GM21528 (cell line): ENCODE results near the gene WNT7B.
"Not testable (repeated sequence)": the region's sequence is repeated elsewhere in the genome, so short reads cannot be mapped to it uniquely, and the experiment has no call there.

Source experiments
- ATAC-seq: cut with Tn5 transposase; IDR thresholded peaks from one replicate; pipeline ENCODE4 v1.9.1; 2021; ENCODE audit warnings: mild to moderate bottlenecking, moderate library complexity; ENCODE audit not compliant: unreplicated experiment, low FRiP score

Gene WNT7B

GRCh38 chr22:46008836-46009596, 32.1 kb upstream of the WNT7B start:
- ATAC-seq = no peak

DNA sequence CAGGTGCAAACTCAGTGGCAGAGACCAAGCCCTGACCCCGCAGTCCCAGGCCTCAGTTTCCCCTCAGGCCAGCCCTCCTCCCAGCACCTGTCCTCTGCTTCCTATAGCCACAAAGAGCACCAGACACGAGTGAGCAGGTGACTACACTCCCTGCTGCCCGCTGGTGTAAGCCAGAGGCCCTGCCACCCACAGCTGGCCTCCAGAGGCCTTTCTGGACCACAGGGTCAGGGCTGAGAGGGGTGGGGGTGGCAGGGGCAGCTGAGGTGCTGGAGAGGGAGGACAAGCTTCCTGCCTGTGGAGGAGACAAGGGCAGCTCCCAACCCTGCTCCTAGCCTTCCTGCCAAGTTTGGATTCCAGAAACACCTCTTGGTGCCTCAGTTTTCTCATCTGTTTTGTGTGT, 31.3 kb upstream of the WNT7B start:
- ATAC-seq = no peak

DNA sequence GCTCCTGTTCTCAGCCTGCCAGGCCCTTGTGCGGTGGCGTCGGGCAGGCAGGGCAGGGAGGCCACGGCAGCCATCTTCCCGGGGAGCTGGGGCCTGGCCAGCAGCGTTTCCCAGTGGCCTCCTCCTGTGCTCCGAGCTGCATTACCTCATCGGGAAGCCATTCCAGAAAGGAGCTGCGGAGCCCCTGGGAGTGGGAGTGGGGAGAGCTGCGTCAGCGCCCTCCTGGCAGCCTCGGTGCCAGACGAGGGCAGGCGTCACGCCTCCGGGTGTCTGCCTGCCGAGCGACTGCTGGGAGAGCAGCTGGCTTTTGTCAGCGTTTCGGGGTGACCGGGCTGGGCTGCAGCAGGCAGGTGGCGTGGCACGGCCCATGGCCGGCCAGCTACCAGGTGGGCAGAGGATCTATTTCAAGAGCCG, 30.9 kb upstream of the WNT7B start:
- ATAC-seq = no peak

DNA sequence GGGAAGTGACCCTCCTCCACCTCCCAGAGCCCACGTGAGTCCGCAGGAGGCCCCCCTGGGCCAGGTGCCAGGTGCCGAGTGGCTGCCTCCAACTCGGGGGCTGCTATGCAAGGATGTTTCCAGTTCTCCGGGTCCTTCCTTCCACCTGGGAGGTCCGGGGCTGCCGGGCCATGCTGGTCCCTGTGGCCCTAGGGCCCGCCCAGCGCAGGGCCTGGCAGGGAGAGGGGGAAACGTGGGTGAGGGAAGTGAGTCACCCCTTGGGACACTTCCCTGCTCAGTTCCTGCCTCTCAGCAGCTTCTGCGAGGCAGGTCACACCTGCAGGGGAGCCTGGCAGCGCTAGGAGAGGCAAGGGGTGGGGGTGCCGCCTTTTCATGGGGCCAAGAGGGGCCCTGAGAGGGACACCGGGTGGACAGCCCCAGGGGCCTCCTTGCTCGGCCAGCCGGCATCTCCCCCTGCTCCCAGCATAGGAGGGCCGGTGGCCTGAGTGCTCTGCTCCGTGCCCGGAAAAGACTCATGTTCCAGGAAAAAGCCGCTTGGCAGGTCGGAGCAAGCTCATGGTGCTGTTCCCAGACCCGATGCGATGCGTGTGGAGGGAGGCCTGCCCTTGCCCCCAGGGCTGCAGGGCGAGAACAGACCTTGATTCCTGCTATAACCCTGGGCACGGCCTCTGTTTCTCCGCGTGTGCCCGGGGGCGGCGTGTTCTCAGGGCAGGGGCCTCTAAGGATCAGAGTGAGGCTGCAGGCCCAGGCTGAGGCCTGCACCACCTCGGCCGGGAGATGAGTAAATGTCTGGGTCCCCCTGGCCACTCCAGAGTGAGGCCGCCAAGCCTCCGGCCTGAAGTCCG, 30.3 kb upstream of the WNT7B start:
- ATAC-seq = no peak

- ATAC-seq = no peak
These were observed 29.5 kb upstream of the WNT7B start for GRCh38 chr22:46006379-46007002.

DNA sequence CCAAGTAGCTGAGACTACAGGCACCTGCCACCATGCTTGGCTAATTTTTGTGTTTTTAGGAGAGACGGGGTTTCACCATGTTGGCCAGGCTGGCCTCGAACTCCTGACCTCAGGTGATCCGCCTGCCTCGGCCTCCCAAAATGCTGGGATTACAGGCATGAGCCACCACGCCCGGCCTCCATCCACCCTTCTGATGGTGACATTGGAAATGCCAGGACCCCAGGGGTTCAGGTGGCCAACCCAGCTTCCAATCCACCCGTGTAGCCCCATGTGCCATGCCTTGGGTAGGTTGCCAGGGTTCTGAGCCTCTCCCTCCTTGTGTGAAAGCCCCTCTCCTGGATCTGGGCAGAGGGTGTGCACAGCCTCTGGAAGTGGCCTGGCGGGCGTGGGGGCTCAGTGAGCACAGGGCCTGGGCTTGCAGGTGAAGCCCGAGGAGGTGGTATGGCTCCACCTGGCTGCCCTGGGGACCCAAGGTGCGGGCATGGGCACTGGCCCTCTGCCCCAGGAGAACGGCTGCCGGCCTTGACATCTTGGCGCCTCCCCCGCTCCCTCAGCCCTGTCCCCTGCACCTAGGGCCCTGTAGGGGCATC, 28.2 kb upstream of the WNT7B start:
- ATAC-seq = not testable (repeated sequence)

DNA sequence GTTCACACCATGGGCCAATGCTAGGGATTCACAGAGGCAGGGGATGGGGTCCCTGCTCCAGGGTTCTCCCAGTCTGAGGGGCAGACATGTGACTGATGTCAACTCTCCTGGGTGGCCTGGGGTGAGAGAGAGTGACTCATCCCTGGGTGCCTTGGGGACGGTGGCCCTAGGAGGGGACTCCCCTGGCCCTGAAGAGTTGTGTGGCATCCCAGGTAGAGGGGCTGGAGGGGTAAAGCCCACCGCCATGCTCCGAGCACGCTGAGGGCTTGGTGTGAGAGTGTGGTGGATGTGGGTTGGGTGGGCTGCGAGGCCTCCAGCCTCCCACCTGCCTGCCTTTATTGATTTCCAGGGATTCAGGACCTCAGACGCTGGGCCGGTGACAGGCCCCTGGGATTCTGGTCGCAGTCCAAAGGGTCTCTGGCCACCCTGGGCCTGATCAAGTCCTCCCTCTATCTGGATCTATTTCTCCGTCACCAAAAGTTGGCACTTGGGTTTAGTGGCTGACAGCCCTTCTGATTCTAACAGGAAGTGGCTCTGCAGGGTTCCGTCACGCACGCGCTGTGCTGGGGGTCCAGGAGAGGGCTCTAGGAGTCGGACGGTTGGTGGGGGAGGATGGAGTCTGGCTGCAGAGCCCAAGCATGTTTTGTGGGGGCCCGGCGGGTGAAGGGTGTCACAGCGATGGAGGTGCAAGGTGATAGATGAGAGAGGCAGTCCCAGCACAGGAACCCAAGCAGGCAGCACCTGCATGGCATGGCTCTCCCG, 27.3 kb upstream of the WNT7B start:
- ATAC-seq = no peak

- no peak for ATAC-seq
These were observed 26.5 kb upstream of the WNT7B start for GRCh38 chr22:46003271-46004091.

DNA sequence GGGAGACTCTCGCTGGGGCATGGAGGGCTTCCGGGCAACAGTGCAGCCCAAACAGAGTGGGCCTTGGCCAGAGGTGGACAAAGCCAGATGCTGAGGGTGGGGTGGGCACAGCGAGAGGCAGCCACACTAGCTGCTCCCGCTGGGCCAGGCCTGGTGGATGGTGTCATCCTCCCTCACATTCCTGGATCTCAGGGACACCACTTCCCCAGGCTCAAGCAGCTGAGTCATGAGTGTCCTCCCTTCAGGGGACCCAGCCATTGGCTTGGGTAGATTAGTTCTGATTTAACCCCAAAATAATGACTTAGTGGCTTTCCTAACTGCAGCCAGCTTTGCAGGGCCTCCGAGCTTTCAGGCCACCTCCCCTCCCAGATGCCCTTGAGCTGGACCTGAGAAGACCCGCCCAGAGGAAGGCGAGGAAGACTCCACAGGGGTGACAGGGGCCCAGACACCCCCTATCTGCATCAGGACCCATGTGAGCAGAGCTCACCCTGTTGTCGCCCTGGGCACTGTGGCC, 25.9 kb upstream of the WNT7B start:
- no peak for ATAC-seq

DNA sequence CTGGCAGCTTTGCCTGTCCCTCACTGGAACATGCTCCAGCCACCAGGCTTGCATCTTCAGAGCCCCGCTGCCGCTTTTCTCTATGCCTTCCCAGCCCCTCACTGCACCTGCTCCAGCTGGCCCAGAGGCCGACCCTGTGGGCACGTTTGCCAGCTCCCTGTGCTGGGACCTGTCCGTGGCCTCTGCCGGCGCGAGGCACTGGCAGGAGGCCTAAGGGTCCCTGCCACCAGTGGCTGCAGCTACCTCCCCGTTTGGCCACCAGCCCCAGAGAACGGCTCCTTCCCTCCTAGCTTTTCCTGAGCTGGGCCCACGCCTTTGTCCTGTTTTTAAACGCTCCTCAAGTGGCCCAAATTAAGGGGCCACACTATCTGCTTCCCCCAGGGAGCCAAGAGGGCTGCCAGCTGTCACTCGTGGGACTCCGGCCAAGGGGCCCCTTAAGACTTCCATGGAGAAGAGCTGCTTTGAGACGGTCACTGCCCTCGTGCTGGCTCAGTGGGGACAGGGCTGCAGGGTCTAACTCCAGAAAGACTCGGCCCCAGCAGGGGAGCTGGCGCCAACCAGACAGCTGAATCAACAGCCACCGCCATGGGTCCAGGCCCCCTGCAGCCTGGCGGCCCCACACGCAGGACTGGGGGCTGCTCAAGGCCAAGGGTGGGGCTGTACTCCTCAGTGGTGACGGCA, 24.6 kb upstream of the WNT7B start:
- no peak for ATAC-seq

DNA sequence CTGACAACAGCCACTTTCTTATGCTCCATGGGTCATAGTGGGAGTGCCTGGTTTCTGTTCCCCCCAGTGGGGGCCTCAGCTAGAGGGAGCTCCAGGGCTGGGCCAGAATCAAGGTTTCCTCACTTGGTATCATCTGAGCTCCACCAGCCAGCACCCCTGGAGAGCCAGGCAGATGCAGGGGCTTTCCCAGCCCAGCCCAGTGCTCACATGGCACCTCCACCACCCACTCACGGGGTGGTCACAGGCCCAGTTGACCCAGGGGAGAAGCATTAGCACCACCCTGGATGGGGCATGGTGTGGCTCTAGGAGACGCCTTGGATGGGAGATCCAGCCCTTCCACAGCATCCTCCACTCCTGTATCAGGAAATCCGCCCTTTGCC, 24.1 kb upstream of the WNT7B start:
- ATAC-seq = no peak

GRCh38 chr22:46000081-46001027, 23.4 kb upstream of the WNT7B start:
- no peak for ATAC-seq

DNA sequence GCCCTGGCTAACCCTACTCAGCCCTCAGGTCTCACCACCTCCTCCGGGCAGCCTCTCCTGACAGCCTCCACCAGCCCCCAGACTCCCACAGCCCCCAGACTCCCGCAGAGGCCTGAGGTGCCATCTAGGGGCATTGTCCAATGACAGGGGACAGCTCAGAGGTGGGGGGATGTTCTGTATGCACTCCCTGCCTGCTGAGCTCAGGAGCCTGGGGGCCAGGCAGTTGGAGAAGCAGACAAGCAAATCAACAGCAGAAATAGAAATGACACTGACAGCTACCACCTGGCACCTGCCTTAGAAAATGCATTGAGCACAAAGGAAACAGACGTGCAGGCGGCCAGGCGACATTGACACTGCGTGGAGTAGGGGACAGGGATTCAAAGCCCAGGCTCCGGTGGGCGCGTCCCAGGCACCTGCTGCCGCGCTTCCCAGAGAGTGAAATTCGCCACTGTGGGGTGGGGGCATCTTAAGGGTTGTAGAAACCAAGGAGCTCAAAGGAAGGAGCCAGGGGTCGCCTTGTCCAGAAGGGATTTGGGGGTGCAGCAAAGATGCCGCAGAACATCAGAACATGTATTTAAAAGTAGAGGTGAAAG, 22.5 kb upstream of the WNT7B start:
- ATAC-seq = no peak

- no peak for ATAC-seq
These were observed 21.8 kb upstream of the WNT7B start for GRCh38 chr22:45998638-45999378.

GRCh38 chr22:45997777-45998637, 21.0 kb upstream of the WNT7B start:
- ATAC-seq = no peak
